ENCODE data around the gene ATP1A4. TPM values are rescaled to one million over a fixed set of nuclear protein-coding genes. Genes with fewer than 3 reads are reported as not detected.

ATP1A4 gene
- total RNA-seq, 1 experiment from 2014 or later: not detected

DNA sequence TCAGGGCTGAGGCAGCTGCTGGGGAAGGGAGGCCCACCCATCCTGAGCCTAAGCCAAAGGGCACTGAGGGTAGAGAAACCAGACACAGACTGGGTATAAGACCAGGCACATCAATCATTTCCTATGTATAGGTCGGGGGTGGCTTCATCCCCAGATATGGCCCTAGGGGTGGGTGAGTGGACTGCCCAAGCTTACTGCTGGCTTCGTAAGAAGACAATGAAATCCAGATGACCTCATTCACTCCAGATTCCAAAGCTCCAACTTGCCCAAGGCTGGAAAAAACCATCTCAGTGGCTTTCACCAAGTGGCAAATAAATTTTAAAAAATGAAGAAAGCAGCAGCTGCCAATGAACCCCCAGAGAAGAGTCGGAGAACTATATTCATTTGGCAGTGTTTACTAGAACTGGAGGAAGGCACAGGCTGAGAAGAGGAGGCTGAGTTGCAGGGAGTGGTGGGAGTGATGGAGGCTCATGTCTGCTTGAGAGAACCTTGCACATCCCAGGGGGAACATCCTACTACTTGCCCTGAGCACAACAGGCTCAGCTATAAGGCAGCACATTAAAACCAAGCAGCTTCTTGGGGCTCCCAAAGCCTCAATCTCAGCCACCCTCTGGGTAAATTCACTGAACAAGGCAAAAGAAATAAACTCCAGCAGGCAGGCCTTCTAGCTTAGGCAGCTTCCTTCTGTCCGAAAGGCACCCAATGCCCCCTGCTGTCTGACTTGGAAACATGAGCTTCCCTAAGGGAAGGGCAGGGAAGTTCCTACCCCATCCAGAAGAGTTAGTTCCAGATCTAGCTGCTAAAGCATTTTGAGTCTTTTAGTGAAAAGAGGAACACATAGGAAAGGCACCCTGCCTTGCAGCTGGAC, 67.9 kb downstream of the ATP1A4 start:
- Histone ChIP-seq H3K36me3 (peaks cover 92% of the 10 kb centered on the region), H3K4me3 (no peak overlapping the region)

DNA sequence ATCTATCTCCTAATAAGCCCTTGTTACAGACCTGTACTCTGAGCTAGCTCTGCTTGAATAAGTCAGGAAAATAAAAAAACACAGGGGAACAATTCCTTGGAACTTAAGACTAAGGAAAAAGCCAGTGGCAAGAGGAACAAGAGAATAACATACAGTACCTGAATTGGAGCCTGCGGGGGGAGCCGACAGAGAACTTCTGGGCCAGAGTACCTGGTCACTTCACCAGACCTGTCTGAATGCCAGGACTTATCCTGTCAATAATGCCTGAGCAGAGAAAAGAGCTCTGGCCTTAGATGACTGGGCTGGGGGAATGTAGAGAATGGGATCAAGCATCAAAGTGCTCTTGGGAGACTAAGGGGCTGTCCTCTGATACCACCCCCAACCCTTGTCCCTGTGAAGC, 68.9 kb downstream of the ATP1A4 start:
- no peak for DNase-seq
- no peaks in the 10 kb centered on the region for H3K9me3 ChIP-seq
- H3K27me3 ChIP-seq: no peaks in the 10 kb centered on the region; the same call in 1 of the 2 replicates
- peaks cover 92% of the 10 kb centered on the region for H3K36me3 ChIP-seq
- no peak overlapping the region for H3K4me3 ChIP-seq

More for the DNA sequence above, 67.9 kb downstream of the ATP1A4 start:
- Histone ChIP-seq H3K9me3 (no peaks in the 10 kb centered on the region), H3K27me3 (no peaks in the 10 kb centered on the region; the same call in 1 of the 2 replicates)
- DNase-seq: peak; percentile 58

DNA sequence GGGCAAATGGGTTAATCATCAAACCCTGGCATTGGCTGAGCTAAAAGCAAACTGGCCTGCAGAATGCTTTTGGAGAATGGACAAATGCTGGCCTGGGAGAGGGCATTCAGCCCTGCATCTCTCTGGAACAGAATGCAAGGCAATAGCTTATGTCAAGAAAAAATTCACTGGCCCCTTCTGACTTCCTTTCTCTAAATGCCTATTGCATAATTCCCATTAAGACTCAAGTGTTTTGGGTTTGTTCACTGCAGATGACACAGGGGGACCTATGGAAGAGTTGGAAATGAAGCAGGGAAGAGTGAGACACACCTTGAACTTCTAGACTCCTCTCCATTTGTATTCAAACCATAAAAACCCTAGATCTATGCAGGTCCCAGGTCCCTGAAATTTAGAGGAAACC, 69.7 kb downstream of the ATP1A4 start:
- Histone ChIP-seq H3K4me3 (no peak overlapping the region), H3K36me3 (peaks cover 92% of the 10 kb centered on the region), H3K9me3 (no peaks in the 10 kb centered on the region), H3K27me3 (no peaks in the 10 kb centered on the region; the same call in 1 of the 2 replicates)
- no peak for DNase-seq

DNA sequence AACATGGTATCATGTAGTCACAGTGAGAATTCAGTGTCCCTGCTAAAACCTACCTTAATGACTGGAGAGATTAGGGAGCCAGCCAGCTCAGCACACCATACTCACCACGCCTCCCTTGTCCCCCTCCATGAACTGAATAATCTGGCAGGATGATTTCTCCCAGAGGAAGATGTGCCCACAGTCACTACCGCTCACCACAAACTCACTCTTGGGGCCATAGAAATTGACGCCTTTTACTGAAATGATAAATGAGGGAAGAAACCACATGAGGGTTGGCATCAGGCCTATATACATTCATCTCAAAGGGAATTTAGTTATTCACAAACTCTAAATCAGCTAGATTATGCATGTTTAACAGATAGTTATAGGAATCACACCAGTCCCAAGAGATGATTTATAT, 71.1 kb downstream of the ATP1A4 start:
- DNase-seq: no peak
- peaks cover 92% of the 10 kb centered on the region for H3K36me3 ChIP-seq
- H3K4me3 ChIP-seq: no peak overlapping the region
- H3K27me3 ChIP-seq: no peaks in the 10 kb centered on the region; the same call in 1 of the 2 replicates
- no peaks in the 10 kb centered on the region for H3K9me3 ChIP-seq

DNA sequence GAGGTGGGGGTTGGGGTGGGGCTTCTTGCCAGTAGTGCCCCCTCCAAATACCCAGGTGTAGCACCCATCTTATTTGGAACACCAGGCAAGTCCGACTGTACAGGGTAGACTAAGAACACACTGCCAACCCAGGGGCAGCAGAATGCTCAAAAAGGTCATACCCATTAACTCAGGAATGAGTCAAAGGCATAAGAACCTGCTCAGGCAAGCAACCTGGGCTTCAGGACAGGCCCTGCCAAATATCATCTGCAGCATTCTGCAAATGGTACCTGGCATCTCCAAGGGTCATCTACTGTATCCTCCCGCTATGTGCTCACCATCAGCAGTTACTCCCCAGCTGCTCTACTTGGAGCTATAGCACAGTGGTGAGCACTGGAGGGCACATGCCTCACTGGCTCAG, 73.2 kb downstream of the ATP1A4 start:
- no peaks in the 10 kb centered on the region for H3K9me3 ChIP-seq
- peaks cover 91% of the 10 kb centered on the region for H3K36me3 ChIP-seq
- H3K4me3 ChIP-seq: no peak overlapping the region
- no peak for DNase-seq
- H3K27me3 ChIP-seq: no peaks in the 10 kb centered on the region; the same call in 1 of the 2 replicates

DNA sequence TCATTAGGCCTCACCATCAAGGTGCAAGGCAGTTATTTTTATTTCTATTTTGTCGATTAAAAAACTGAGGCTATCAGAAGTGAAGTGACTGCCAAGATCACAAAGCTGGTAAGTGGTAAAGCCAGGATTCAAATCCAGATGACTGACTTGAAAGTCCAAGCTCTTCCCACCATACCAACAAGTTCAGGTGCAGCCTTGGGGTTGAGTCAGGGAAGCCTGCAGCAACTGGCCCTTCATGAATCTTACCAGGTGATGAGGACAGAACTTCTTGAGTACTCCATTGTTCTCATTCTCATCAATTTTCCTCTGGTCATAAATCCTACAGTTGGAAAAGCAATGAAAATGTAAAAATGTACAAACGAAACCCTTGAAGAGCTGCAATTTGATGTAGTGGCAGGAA, 73.9 kb downstream of the ATP1A4 start:
- Histone ChIP-seq H3K9me3 (no peaks in the 10 kb centered on the region), H3K4me3 (no peak overlapping the region), H3K36me3 (peaks cover 90% of the 10 kb centered on the region), H3K27me3 (no peaks in the 10 kb centered on the region)
- DNase-seq: no peak

DNA sequence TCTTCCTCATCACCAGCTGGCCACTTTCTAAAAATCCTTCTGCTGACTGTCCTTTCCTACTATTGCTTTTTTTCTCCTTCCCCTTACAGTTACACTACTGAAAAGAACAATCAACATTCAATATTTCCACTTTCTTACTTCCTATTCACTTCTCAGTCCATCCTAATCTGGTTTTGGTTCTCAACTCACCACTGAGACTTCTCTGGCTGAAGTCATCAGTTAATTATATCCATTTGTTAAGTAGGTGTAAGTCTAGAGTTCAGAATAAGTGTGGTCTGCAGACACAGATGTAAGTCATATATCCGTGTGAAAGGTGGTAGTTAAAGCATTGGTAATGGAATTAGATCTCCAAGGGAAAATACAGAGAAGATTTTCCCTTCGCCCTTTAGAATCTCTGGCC, 75.2 kb downstream of the ATP1A4 start:
- Histone ChIP-seq H3K36me3 (peaks cover 92% of the 10 kb centered on the region), H3K27me3 (no peaks in the 10 kb centered on the region), H3K4me3 (no peak overlapping the region), H3K9me3 (no peaks in the 10 kb centered on the region)
- no peak for DNase-seq

DNA sequence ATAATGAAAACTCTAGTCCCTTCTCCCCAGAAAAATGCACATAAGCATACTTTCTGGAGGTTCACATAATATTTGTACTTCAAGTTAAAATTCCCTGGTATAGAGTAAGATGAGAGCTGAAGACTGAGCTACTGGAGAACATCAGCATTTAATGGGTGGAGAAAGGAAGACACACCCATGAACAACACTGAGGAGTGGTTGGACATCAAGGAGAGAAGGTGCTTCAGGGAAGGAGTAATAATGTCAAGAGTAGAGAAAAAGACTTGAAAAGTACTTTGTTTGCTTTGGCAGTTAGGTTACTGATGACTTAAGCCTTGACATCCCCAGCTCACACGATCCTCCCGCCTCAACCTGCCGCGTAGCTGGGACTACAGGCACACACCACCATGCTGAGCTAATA, 75.6 kb downstream of the ATP1A4 start:
- Histone ChIP-seq H3K4me3 (no peak overlapping the region), H3K36me3 (peaks cover 92% of the 10 kb centered on the region), H3K27me3 (no peaks in the 10 kb centered on the region), H3K9me3 (no peaks in the 10 kb centered on the region)
- DNase-seq: no peak

DNA sequence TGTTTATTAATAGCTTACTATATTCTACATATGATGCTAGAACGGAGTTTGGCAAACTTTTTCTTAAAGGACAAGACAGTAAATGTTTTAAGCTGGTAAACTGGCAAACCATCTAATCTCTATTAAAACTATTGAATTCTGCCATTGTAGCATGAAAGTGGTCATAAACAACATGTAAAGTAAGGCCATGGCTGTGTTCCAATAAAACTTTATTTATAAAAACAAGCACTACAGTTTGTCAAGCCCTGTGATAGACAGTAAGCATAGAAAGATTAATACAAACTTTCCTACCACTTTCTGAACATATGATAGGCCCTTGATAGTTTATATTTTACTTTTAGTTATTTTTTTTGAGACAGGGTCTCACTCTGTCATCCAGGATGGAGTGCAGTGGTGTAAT, 76.2 kb downstream of the ATP1A4 start:
- Histone ChIP-seq H3K9me3 (no peaks in the 10 kb centered on the region), H3K36me3 (peaks cover 92% of the 10 kb centered on the region), H3K27me3 (no peaks in the 10 kb centered on the region), H3K4me3 (no peak overlapping the region)
- DNase-seq: no peak

DNA sequence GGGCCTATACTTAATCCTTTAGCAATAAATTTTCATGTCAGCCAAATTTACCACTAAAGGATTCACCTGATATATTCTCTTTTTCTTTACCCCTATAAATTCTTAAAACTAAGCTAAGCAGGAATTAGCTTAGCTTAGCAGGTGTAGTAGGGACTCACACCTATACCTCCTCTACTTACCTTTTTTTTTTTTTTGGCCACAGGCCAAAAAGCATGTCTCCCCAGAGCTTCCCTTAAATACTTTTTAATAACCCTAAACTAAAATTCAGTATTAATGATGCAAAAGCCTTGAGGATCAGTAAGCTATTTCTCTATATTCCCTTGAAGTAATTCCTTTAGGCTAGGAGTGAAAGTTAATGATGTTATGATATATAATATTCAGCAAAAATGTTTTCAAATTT, 77.0 kb downstream of the ATP1A4 start:
- Histone ChIP-seq H3K27me3 (no peaks in the 10 kb centered on the region), H3K9me3 (no peaks in the 10 kb centered on the region), H3K4me3 (no peak overlapping the region), H3K36me3 (peaks cover 90% of the 10 kb centered on the region)
- DNase-seq: no peak

DNA sequence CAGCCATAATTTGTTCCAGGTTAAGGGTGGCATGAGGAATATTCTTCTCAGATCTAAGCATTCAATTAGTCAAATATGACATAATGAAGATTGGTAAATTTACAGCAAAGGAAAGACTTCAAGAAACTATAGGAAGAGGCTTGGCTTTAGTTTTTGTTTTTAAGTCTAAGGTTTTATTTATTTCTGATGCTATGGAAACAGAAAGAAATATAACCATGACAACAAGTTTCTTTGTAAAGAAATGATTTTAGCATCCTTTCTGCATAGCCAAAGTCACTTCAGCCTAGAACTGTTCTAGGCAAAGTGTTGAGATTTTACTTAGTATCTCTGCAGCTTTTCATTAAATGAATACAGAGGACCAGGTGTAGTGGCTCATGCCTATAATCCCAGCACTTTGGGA, 81.5 kb downstream of the ATP1A4 start:
- H3K36me3 ChIP-seq: peaks cover 79% of the 10 kb centered on the region
- H3K4me3 ChIP-seq: no peak overlapping the region
- no peaks in the 10 kb centered on the region for H3K27me3 ChIP-seq
- no peak for DNase-seq
- no peaks in the 10 kb centered on the region for H3K9me3 ChIP-seq

Other genes starting within 250 kb of the ATP1A4 start
- gene TAGLN2, start 226.1 kb upstream of the ATP1A4 start, total RNA-seq (2014; rRNA removed; shearing (Covaris generic); ENCODE audit: low replicate concordance): 651 and 1,079 TPM in 2 replicates
- gene IGSF9, start 206.0 kb upstream of the ATP1A4 start, total RNA-seq (2014; rRNA removed; shearing (Covaris generic); ENCODE audit: low replicate concordance): not detected in 2 replicates
- not detected in 2 replicates for gene SLAMF9, start 197.4 kb upstream of the ATP1A4 start, total RNA-seq (2014; rRNA removed; shearing (Covaris generic); ENCODE audit: low replicate concordance)
- 4.1 and 4.6 TPM in 2 replicates for gene PIGM, start 119.6 kb upstream of the ATP1A4 start, total RNA-seq (2014; rRNA removed; shearing (Covaris generic); ENCODE audit: low replicate concordance)
- gene KCNJ10, start 81.4 kb upstream of the ATP1A4 start, total RNA-seq (2014; rRNA removed; shearing (Covaris generic); ENCODE audit: low replicate concordance): not detected in 2 replicates
- not detected in 2 replicates for gene KCNJ9, start 70.1 kb upstream of the ATP1A4 start, total RNA-seq (2014; rRNA removed; shearing (Covaris generic); ENCODE audit: low replicate concordance)
- gene IGSF8, start 53.0 kb upstream of the ATP1A4 start, total RNA-seq (2014; rRNA removed; shearing (Covaris generic); ENCODE audit: low replicate concordance): 18.0 and 20.2 TPM in 2 replicates
- gene ATP1A2, start 35.8 kb upstream of the ATP1A4 start, total RNA-seq (2014; rRNA removed; shearing (Covaris generic); ENCODE audit: low replicate concordance): not detected in 2 replicates
- gene CASQ1, start 39.0 kb downstream of the ATP1A4 start, total RNA-seq (2014; rRNA removed; shearing (Covaris generic); ENCODE audit: low replicate concordance): not detected in 2 replicates
- 243 and 355 TPM in 2 replicates for gene PEA15, start 53.8 kb downstream of the ATP1A4 start, total RNA-seq (2014; rRNA removed; shearing (Covaris generic); ENCODE audit: low replicate concordance)
- gene DCAF8, start 110.9 kb downstream of the ATP1A4 start, total RNA-seq (2014; rRNA removed; shearing (Covaris generic); ENCODE audit: low replicate concordance): 46.3 and 71.9 TPM in 2 replicates
- gene PEX19, start 133.5 kb downstream of the ATP1A4 start, total RNA-seq (2014; rRNA removed; shearing (Covaris generic); ENCODE audit: low replicate concordance): 23.7 and 27.2 TPM in 2 replicates
- gene COPA, start 191.6 kb downstream of the ATP1A4 start, total RNA-seq (2014; rRNA removed; shearing (Covaris generic); ENCODE audit: low replicate concordance): 144 and 206 TPM in 2 replicates
- 31.5 and 50.6 TPM in 2 replicates for gene NCSTN, start 191.8 kb downstream of the ATP1A4 start, total RNA-seq (2014; rRNA removed; shearing (Covaris generic); ENCODE audit: low replicate concordance)
- not detected in 2 replicates for gene NHLH1, start 215.5 kb downstream of the ATP1A4 start, total RNA-seq (2014; rRNA removed; shearing (Covaris generic); ENCODE audit: low replicate concordance)
- gene VANGL2, start 249.0 kb downstream of the ATP1A4 start, total RNA-seq (2014; rRNA removed; shearing (Covaris generic); ENCODE audit: low replicate concordance): not detected in 2 replicates

Data from MG63 (cell line).